Activated CD8-positive, alpha-beta memory T cell treated with anti-CD3 and anti-CD28 coated beads for 1 hour (primary cell): ENCODE data around the gene SSC4D.
"Not testable (repeated sequence)": the region's sequence is repeated elsewhere in the genome, so short reads cannot be mapped to it uniquely, and the experiment has no call there.

Experiments
- DNase-seq, 2 donors: peaks; one replicate each; pipeline ENCODE4 v3.0.0-alpha.2; 2020; ENCODE audit warnings: low read depth in 1 of 2; ENCODE audit errors: extremely low read depth in 1 of 2

Gene SSC4D

DNA sequence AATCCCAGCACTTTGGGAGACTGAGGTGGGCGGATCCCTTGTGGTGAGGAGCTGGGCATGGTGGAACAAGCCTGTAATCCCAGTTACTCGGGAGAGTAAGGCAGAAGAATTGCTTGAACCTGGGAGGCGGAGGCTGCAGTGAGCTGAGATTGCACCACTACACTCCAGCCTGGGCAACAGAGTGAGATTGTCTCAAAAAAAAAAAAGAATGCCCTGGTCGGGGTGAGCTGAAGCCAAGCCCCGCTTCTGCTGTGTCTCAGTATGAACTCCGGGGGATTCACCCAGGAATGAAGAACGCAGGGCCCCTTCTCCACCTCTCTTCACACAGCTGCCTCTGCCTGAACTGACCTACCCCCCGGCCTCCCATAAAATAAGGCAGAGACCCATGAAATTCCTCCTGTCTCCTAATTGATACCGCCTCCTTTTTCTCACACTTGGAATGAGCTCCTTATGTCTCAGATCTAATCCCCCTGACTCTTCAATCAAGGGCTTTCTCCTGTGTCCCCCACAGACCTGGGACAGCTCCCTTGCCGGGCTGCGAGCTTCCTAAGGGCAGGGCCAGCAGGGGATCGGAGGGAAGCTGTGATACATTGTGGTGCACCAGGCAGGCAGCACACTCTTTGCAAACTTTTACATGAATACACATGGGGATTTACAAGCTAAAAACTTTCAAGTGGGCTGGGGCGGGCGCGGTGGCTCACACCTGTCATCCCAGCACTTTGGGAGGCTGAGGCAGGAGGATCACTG lies 14.3 kb upstream of the SSC4D start:
- no peak for DNase-seq

DNA sequence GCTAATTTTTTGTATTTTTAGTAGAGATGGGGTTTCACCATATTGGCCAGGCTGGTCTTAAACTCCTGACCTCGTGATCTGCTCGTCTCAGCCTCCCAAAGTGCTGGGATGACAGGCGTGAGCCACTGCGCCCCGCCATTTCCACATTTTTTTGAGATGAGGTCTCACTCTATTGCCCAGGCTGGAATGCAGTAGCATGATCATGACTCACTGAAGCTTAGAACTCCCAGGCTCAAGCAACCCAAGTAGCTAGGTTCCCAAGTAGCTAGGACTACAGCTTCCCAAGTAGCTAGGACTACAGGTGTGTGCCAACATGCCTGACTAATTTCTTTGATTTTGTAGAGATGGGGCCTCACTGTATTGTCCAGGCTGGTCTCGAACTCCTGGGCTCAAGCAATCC lies 11.6 kb upstream of the SSC4D start:
- not testable (repeated sequence) for DNase-seq

DNA sequence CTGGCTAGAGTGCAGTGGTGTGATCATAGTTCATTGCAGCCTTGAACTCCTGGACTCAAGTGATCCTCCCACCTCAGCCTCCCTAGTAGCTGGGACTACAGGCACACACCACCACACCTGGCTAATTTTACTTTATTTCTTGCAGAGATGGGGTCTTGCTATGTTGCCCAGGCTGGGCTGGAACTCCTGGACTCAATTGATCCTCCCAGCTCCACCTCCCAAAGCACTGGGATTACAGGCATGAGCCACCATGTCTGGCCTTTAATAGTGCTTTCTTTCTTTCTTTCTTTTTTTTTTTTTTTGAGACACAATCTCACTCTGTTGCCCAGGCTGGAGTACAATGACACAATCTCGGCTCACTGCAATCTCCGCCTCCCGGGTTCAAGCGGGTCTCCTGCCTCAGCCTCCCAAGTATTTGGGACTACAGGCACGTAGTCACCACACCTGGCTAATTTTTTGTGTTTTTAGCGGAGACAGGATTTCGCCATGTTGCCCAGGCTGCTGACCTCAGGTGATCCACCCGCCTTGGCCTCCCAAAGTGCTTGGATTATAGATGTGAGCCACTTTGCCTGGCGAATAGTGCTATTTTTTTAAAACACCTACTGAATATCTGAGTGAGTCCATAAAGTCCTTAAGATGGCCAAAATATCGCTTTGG lies 8.3 kb upstream of the SSC4D start:
- not testable (repeated sequence) for DNase-seq

DNA sequence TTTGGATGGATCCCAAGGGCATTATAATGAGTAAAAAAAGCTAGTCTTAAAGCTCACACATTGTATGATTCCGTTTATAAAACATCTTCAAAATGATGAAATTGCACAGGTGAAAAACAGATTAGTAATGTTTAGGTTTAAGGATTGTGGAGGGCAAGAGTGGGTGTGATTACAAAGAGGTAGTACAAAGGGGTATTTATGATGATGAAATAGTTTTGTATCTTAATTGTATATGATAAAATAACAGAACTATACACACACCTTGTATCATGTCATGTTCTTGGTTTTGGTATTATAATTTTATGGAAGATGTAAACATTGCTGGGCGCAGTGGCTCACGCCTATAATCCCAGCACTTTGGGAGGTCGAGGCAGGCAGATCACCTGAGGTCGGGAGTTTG lies 2.8 kb upstream of the SSC4D start:
- no peak for DNase-seq

DNA sequence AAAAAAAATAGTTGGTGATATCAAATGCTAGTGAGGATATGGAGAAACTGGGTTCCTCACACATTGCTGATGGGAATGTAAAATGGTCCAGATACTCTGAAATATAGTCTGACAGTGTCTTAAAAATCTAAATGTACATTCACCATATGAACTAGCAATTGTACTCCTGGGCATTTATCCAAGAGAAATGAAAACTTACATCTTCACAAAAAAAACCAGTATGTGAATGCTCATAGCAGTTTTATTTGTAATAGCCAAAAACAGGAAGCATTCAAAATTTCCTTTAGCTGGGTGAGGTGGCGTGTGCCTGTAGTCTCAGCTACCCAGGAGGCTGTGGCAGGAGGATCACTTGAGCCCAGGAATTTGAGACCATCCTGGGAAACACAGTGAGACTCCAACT lies 2.1 kb upstream of the SSC4D start:
- DNase-seq, result no peak

- no peak for DNase-seq
These were observed 1.4 kb downstream of the SSC4D start for GRCh38 chr7:76408121-76408560.

GRCh38 chr7:76407718-76408117 lies 1.8 kb downstream of the SSC4D start:
- DNase-seq, result no peak

DNA sequence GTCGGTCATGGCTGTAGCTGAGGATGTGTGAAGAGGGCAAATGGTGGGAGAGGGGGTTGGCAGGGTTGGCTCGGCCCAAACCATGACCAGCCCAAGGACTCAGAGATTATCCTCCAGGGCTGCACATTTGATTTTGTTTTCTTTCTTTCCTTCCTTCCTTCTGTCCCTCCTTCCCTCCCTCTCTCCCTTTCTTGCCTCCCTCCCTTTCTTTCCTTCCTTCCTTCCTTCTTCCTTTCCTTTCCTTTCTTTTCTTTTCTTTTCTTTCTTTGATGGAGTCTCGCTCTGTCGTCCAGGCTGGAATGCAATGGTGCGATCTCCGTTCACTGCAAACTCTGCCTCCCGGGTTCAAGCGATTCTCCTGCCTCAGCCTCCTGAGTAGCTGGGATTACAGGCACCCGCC lies 3.8 kb downstream of the SSC4D start:
- DNase-seq, result no peak

DNA sequence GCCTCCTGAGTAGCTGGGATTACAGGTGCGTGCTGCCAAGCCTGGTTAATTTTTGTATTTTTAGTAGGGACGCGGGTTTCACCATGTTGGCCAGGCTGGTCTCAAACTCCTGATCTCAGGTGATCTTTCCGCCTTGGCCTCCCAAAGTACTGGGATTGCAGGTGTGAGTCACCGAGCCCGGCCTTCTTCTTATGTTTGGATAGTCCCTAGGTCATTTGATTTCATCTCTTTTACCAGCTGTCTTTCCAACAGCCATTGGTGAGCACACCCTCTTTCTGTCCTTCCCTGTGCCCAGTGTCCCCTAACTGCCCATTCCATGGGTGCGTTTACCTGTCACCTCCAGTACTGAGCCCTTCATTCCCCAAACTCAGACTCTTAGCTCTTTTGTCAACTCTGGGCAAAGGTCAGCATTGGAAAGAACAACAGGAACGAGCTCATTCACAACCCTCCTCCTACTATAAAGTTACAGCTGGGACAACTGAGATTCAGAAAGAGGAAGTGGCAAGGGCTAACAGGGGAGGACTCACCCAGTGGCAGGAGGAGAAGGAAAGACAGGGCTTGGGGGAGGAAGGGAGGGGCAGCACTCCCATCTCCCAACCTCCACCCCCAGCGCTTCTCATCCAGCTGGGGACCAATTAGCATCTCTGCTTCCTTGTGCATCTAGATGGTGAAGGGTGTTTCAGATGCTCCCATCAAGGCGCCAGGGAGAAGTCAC lies 5.6 kb downstream of the SSC4D start:
- no peak for DNase-seq

GRCh38 chr7:76403097-76403496 lies 6.4 kb downstream of the SSC4D start:
- not testable (repeated sequence) for DNase-seq

DNA sequence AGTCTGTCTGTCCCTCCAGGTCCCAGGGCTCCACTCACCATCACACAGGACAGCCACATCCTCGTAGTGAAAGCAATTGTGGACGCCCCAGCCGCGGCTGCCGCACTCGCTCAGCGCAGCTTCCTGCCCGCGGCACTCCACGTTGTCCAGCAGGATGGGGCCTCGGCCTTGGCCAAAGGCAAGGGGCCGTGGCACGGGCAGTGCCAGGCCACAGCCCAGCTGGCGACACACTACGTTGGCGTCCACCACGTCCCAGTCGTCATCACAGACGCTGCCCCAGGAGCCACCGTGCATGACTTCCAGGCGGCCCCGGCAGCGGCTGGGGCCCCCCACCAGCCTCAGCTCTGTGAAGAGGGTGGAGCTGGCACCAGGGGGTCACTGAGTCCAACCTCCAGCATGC lies 9.2 kb downstream of the SSC4D start:
- no peak for DNase-seq

- peak; percentile 54 to 75 for DNase-seq
These were observed 11.9 kb downstream of the SSC4D start for GRCh38 chr7:76397409-76398183.

DNA sequence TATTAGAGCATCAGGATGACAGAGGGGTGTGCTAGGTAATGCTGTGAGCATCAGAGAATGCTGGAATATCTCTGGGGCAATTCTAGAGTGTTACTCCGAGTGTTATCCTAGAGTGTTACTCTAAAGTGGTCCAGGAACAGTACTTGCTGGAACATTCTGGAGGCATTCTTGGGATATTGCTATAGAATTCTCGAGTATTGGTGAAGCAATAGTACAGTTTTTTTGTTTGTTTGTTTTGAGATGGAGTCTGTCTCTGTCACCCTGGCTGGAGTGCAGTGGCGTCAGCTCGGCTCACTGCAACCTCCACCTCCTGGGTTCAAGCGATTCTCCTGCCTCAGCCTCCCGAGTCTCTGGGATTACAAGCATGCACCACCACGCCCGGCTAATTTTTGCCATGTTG lies 12.6 kb downstream of the SSC4D start:
- DNase-seq, result no peak

DNA sequence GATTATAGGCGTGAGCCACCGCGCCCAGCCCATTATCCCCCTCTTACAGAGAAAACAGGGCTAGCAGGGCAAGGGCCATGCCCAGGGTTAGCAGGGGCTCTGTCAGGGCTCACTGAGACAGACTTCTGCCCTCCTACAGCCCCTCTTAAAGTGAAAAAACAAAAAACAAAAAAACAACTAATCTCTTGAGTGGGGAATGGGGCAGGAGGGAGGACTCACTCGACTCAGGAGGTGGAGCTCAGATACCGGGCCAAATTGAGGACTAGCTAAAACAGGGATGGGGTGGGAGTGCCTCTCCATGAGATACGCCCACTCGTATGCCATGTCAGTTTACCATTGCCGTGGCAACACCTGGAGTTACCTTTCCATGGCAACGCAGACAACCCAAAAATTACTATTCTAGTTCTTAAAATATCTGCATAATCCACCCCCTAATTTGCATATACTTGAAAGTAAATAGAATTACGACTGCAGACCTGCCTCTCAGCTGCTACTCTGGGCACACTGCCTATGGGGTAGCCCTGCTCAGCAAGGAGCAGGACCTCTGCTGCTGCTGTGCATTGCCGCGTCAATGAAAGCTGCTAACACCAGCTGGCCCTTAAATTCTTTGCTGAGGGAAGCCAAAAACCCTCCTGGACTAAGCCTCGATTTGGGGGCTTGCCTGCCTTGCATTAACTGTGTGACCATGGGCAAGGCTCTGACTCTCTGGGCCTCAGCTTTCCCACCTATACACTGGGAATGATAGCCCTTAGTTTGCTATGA lies 13.4 kb downstream of the SSC4D start:
- no peak for DNase-seq

DNA sequence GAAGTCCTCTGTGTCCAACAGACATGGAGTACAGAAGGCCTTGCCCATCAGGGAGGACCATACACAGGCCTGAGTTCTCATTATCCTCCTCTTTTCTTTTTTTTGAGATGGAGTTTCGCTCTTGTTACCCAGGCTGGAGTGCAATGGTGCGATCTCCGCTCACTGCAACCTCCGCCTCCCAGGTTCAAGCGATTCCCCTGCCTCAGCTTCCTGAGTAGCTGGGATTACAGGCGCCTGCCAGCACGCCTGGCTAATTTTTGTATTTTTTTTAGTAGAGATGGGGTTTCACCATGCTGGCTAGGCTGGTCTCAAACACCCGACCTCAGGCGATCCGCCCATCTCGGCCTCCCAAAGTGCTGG lies 13.9 kb downstream of the SSC4D start:
- DNase-seq, result not testable (repeated sequence)

DNA sequence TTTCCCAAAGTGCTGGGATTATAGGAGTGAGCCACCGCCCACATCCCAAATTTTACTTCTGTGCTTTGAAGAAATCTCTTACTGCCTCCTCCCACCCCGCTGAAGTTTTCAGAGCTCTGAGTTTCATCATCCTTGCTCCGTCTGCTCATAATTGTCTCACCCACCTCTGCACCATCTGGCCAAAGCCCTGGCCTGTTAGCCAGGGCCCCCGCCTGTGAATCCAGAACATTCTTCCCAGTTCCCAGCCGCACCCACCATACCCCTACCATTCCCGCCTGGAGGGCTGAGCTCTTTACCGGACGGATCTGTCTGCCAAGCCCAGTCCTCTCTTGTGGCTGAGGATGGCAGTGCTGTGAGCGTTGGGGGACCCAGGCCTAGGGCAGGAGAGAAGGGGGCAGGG lies 14.5 kb downstream of the SSC4D start:
- no peak for DNase-seq

DNA sequence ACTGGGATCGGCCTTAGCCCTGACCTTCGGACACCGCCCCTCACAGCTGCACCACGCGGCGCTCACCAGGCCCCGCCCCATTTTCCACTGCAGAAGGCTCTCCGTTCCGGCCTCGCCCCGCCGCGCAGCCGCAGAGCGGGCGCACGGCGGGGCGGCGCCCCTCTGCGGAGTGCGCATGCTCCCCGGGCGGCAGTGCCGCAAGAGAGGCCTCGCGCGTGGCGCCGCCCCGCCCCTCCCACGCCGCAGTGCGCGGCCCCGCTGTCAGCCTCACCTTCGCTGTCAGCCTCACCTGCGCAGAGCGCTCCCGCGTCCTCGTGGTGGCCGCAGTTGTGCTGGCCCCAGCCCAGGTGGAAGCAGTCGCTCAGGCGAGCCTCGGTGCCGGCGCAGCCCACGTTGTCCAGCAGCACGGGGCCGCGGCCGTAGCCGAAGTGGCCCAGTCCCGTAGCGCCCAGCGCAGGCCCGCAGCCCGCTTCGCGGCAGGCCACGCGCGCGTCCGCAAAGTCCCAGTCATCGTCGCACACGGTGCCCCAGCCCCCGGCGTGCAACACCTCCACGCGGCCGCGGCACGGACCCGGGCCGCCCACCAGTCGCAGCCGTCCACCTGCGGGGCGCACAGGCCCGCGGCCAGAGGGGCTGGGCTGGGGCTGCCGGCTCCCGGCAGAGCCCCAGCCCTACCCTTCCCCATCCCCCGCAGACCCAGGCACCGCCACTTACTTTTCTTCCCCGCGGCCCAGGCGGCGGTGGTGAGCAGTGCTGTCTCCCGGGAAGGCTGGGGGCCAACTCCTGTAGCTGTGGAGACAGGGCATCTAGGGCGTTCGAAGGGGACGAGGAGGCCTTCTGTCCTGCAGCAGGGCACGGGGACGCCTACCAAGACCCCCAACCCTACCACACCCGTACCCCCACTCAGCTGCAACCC lies 16.1 kb downstream of the SSC4D start:
- peak; percentile 64 to 88 for DNase-seq

- DNase-seq, result no peak
These were observed 16.9 kb downstream of the SSC4D start for GRCh38 chr7:76392531-76393115.

DNA sequence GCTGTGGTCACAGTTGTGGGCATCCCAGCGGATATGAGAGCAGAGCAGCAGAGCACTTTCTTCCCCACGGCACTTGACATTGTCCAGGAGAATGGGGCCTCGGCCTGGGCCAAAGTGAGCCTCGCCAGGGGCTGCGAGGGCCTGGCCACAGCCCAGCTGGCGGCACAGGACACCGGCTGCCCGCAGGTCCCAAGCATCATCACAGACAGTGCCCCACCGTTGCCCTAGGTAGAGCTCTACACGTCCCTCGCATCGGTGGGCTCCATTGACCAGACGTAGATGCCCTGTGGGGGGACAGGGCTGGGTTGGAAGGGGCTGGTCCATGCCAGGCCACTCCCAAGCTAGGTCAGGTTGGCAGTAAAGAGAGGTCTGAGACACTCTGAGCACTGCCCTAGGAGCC lies 19.4 kb downstream of the SSC4D start:
- no peak for DNase-seq
